Transverse colon (tissue), 4 donors: ENCODE data around the gene DLG2.

Source experiments
- CTCF ChIP-seq, 5 experiments: fragments of 200-600 bp in 3 of 5; fragments of 450-650 bp in 2 of 5; sonication (generic) in 3 of 5; IDR thresholded peaks; 1 replicate in 2 of 5; 2 replicates in 3 of 5; pipeline ENCODE4 v1.5.1; 2016 to 2017; ENCODE audit warnings: antibody characterized with exemption in 5 of 5, inconsistent platforms in 3 of 5, mild to moderate bottlenecking in 2 of 5, moderate library complexity in 1 of 5
- EP300 ChIP-seq: sonication (generic); formaldehyde crosslinking; IDR thresholded peaks from one replicate; pipeline ENCODE4 v1.6.1; 2017; ENCODE audit warnings: antibody characterized with exemption, low read depth
- POLR2A ChIP-seq: fragments of 450-650 bp; IDR thresholded peaks from one replicate; pipeline ENCODE4 v1.6.1; 2016; ENCODE audit warnings: antibody characterized with exemption, mild to moderate bottlenecking, moderate library complexity
- POLR2AphosphoS5 ChIP-seq, 3 donors: sonication (generic); formaldehyde crosslinking; IDR thresholded peaks; one replicate each; pipeline ENCODE4 v1.6.1; 2016; ENCODE audit warnings: antibody characterized with exemption in 3 of 3

- no peak for TF ChIP-seq POLR2A
- no peak for TF ChIP-seq CTCF (IDR thresholded peaks at IDR 0.05)
- no peak for TF ChIP-seq POLR2AphosphoS5 (IDR thresholded peaks at IDR 0.05)
- TF ChIP-seq EP300 = no peak
Observed at GRCh38 chr11:83927422-83927821, 1699.7 kb downstream of the DLG2 start.
